CD4-positive, CD25-positive, alpha-beta regulatory T cell (primary cell): ENCODE results near the gene IREB2. TPM values are rescaled to one million over a fixed set of nuclear protein-coding genes. Genes with fewer than 3 reads are reported as not detected.
"Not testable (repeated sequence)": the region's sequence is repeated elsewhere in the genome, so short reads cannot be mapped to it uniquely, and the experiment has no call there.

ENCODE experiments used
- ATAC-seq, 2 donors: fragments of 150-1000 bp; cut with Tn5 transposase; one replicate each; pipeline ENCODE4 v1.10.0; 2021; ENCODE audit warnings: low read depth in 2 of 2, moderate number of reproducible peaks in 2 of 2, moderate library complexity in 1 of 2
- DNase-seq, 3 donors: peaks; one replicate each; pipeline versions ENCODE4 v3.0.0 to v3.0.0-alpha.2; 2012 to 2022; ENCODE audit warnings: mixed read lengths in 1 of 3
- H3K27ac ChIP-seq: one replicate; pipeline ENCODE4 v1.7.0; 2013; ENCODE audit warnings: mild to moderate bottlenecking, low read length; ENCODE audit not compliant: insufficient read depth, poor library complexity, severe bottlenecking
- H3K27me3 ChIP-seq: one replicate; pipeline ENCODE4 v1.7.0; 2013; ENCODE audit warnings: low read length; ENCODE audit not compliant: control insufficient read depth, insufficient read depth
- H3K36me3 ChIP-seq: one replicate; pipeline ENCODE4 v1.7.0; 2013; ENCODE audit warnings: mild to moderate bottlenecking, low read length, moderate library complexity; ENCODE audit not compliant: control insufficient read depth, insufficient read depth
- H3K4me1 ChIP-seq: 2 replicates; pipeline ENCODE4 v1.7.0; 2013; ENCODE audit warnings: mild to moderate bottlenecking, low read length; ENCODE audit not compliant: insufficient read depth, control insufficient read depth, poor library complexity, severe bottlenecking
- H3K4me3 ChIP-seq: one replicate; pipeline ENCODE4 v1.7.0; 2013; ENCODE audit warnings: low read depth, mild to moderate bottlenecking, low read length, moderate library complexity
- H3K9me3 ChIP-seq, 2 experiments: 1 replicate in 1 of 2; 2 replicates in 1 of 2; pipeline ENCODE4 v1.7.0; 2013; ENCODE audit warnings: low read length in 2 of 2, mild to moderate bottlenecking in 1 of 2, moderate library complexity in 1 of 2; ENCODE audit not compliant: control insufficient read depth in 2 of 2
- H3K27ac Mint-ChIP-seq, 3 donors: one replicate each; pipeline ENCODE4 v1.8.0; 2020 to 2022; ENCODE audit warnings: mild to moderate bottlenecking in 3 of 3, mixed read lengths in 3 of 3, moderate library complexity in 2 of 3
- H3K27me3 Mint-ChIP-seq: one replicate; pipeline ENCODE4 v1.8.0; 2022; ENCODE audit warnings: mild to moderate bottlenecking, mixed read lengths
- H3K36me3 Mint-ChIP-seq: one replicate; pipeline ENCODE4 v1.8.0; 2020; ENCODE audit warnings: mixed read lengths
- H3K4me1 Mint-ChIP-seq, 4 donors: one replicate each; pipeline ENCODE4 v1.8.0; 2020 to 2022; ENCODE audit warnings: mixed read lengths in 4 of 4, mild to moderate bottlenecking in 1 of 4
- H3K4me3 Mint-ChIP-seq, 4 donors: one replicate each; pipeline ENCODE4 v1.8.0; 2020 to 2022; ENCODE audit warnings: mild to moderate bottlenecking in 4 of 4, mixed read lengths in 4 of 4, moderate library complexity in 3 of 4
- H3K9me3 Mint-ChIP-seq, 7 donors: one replicate each; pipeline ENCODE4 v1.8.0; 2020 to 2022; ENCODE audit warnings: mixed read lengths in 7 of 7, mild to moderate bottlenecking in 3 of 7, moderate library complexity in 2 of 7
- polyA plus RNA-seq, 4 donors: library from polyadenylated mRNA; unstranded; fragments of 300-500 nt; fragmentation: Illumina TruSeq; gene quantifications; one replicate each; pipeline ENCODE4 v1.2.3, GENCODE V29; 2021
- total RNA-seq: library from RNA; stranded (reverse); gene quantifications from one replicate; pipeline ENCODE4 v1.2.3, GENCODE V29; 2022

Gene IREB2
- total and polyA plus RNA-seq, 5 donors from 2014 or later = 16.3 to 58.3 (median 18.7) TPM

GRCh38 chr15:78427953-78428352 lies 10.1 kb upstream of the IREB2 start:
- ATAC-seq (no peak), DNase-seq (no peak)
- Histone ChIP-seq H3K4me3 (no peak overlapping the region), H3K36me3 (no peaks in the 10 kb centered on the region), H3K4me1 (no peaks in the 10 kb centered on the region), H3K27me3 (peaks cover 11% of the 10 kb centered on the region), H3K27ac (no peak overlapping the region), H3K9me3 (no peaks in the 10 kb centered on the region)
- H3K4me1 Mint-ChIP-seq = peaks cover 4 to 14% (median 6%) of the 10 kb centered on the region in 4 donors
- H3K4me3 Mint-ChIP-seq = peak overlapping the region in 1 of 4 donors; percentile 24
- peaks cover 52% of the 10 kb centered on the region for H3K27me3 Mint-ChIP-seq
- H3K9me3 Mint-ChIP-seq = peaks cover 0 to 1% (median 0%) of the 10 kb centered on the region in 7 donors
- no peaks in the 10 kb centered on the region for H3K36me3 Mint-ChIP-seq
- no peak overlapping the region for H3K27ac Mint-ChIP-seq

GRCh38 chr15:78429477-78429876 lies 8.5 kb upstream of the IREB2 start:
- Histone ChIP-seq H3K36me3 (no peaks in the 10 kb centered on the region), H3K27me3 (peaks cover 11% of the 10 kb centered on the region), H3K4me3 (no peak overlapping the region), H3K27ac (no peak overlapping the region), H3K4me1 (no peaks in the 10 kb centered on the region), H3K9me3 (no peaks in the 10 kb centered on the region)
- Mint-ChIP-seq H3K36me3 (no peaks in the 10 kb centered on the region), H3K27me3 (peaks cover 44% of the 10 kb centered on the region), H3K4me3 (peak overlapping the region in 1 of 4 donors; percentile 32), H3K9me3 (peaks cover 0 to 1% (median 0%) of the 10 kb centered on the region in 7 donors), H3K4me1 (peaks cover 4 to 14% (median 5%) of the 10 kb centered on the region in 4 donors), H3K27ac (no peak overlapping the region)
- DNase-seq (no peak), ATAC-seq (no peak)

- Histone ChIP-seq H3K4me1 (peaks cover 4% of the 10 kb centered on the region), H3K4me3 (no peak overlapping the region), H3K27me3 (peaks cover 11% of the 10 kb centered on the region), H3K9me3 (no peaks in the 10 kb centered on the region), H3K36me3 (no peaks in the 10 kb centered on the region), H3K27ac (no peak overlapping the region)
- Mint-ChIP-seq H3K4me3 (no peak overlapping the region), H3K9me3 (peaks cover 0 to 1% (median 0%) of the 10 kb centered on the region in 7 donors), H3K4me1 (peaks cover 0 to 6% (median 4%) of the 10 kb centered on the region in 4 donors), H3K36me3 (no peaks in the 10 kb centered on the region), H3K27me3 (peaks cover 30% of the 10 kb centered on the region), H3K27ac (no peak overlapping the region)
- DNase-seq = no peak
- ATAC-seq = no peak
These were observed 6.1 kb upstream of the IREB2 start for GRCh38 chr15:78431955-78432354.

- peaks cover 5 to 12% (median 7%) of the 10 kb centered on the region in 4 donors for H3K4me1 Mint-ChIP-seq
- no peak for DNase-seq
- peaks cover 0 to 1% (median 0%) of the 10 kb centered on the region in 7 donors for H3K9me3 Mint-ChIP-seq
- Histone ChIP-seq H3K4me1 (peaks cover 10% of the 10 kb centered on the region), H3K9me3 (no peaks in the 10 kb centered on the region), H3K36me3 (no peaks in the 10 kb centered on the region), H3K4me3 (no peak overlapping the region), H3K27ac (no peak overlapping the region), H3K27me3 (peaks cover 11% of the 10 kb centered on the region)
- no peak overlapping the region for H3K4me3 Mint-ChIP-seq
- H3K27me3 Mint-ChIP-seq = peaks cover 35% of the 10 kb centered on the region
- no peak overlapping the region for H3K27ac Mint-ChIP-seq
- no peak for ATAC-seq
- no peaks in the 10 kb centered on the region for H3K36me3 Mint-ChIP-seq
These were observed 5.4 kb upstream of the IREB2 start for GRCh38 chr15:78432664-78433063.

- Histone ChIP-seq H3K36me3 (no peaks in the 10 kb centered on the region), H3K4me1 (peaks cover 20% of the 10 kb centered on the region), H3K27ac (no peak overlapping the region), H3K9me3 (no peaks in the 10 kb centered on the region), H3K27me3 (peaks cover 11% of the 10 kb centered on the region), H3K4me3 (no peak overlapping the region)
- peaks cover 9 to 22% (median 14%) of the 10 kb centered on the region in 4 donors for H3K4me1 Mint-ChIP-seq
- H3K4me3 Mint-ChIP-seq = no peak overlapping the region
- ATAC-seq (no peak), DNase-seq (no peak)
- no peaks in the 10 kb centered on the region for H3K36me3 Mint-ChIP-seq
- H3K9me3 Mint-ChIP-seq = peaks cover 0 to 1% (median 0%) of the 10 kb centered on the region in 7 donors
- no peak overlapping the region for H3K27ac Mint-ChIP-seq
- H3K27me3 Mint-ChIP-seq = peaks cover 39% of the 10 kb centered on the region
These were observed 3.9 kb upstream of the IREB2 start for GRCh38 chr15:78434134-78434533.

- DNase-seq, ATAC-seq, H3K9me3 ChIP-seq, H3K4me3 ChIP-seq, H3K4me3 Mint-ChIP-seq, H3K36me3 Mint-ChIP-seq, H3K9me3 Mint-ChIP-seq, H3K36me3 ChIP-seq, H3K27ac Mint-ChIP-seq, H3K27ac ChIP-seq: not testable (repeated sequence)
- H3K27me3 ChIP-seq = peaks cover 11% of the 10 kb centered on the region
- H3K4me1 ChIP-seq = peaks cover 25% of the 10 kb centered on the region
- Mint-ChIP-seq H3K4me1 (peaks cover 12 to 25% (median 17%) of the 10 kb centered on the region in 4 donors), H3K27me3 (peaks cover 33% of the 10 kb centered on the region)
These were observed 3.3 kb upstream of the IREB2 start for GRCh38 chr15:78434711-78435110.

GRCh38 chr15:78437107-78437761 lies 782 bp upstream of the IREB2 start:
- Mint-ChIP-seq H3K4me3 (peak overlapping the region; percentile 96 to 99 (median 98)), H3K36me3 (peaks cover 9% of the 10 kb centered on the region), H3K27ac (peak overlapping the region; percentile 98 to 99 (median 99)), H3K27me3 (peaks cover 17% of the 10 kb centered on the region), H3K4me1 (peaks cover 20 to 48% (median 33%) of the 10 kb centered on the region in 4 donors), H3K9me3 (no peaks in the 10 kb centered on the region)
- Histone ChIP-seq H3K27ac (peak overlapping the region; percentile 92), H3K4me3 (peak overlapping the region; percentile 96), H3K4me1 (peaks cover 46% of the 10 kb centered on the region), H3K27me3 (no peaks in the 10 kb centered on the region), H3K36me3 (peaks cover 17% of the 10 kb centered on the region), H3K9me3 (no peaks in the 10 kb centered on the region)
- DNase-seq (peak in 1 of 3 donors; percentile 5), ATAC-seq (no peak)
